ENCODE data around the gene MED9. TPM values are rescaled to one million over a fixed set of nuclear protein-coding genes. Genes with fewer than 3 reads are reported as not detected.
"Not testable (repeated sequence)": the region's sequence is repeated elsewhere in the genome, so short reads cannot be mapped to it uniquely, and the experiment has no call there.

MED9 gene, protein sequence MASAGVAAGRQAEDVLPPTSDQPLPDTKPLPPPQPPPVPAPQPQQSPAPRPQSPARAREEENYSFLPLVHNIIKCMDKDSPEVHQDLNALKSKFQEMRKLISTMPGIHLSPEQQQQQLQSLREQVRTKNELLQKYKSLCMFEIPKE
- total RNA-seq (10 to 100 TPM; 26.3 to 64.4 (median 33.0) TPM), polyA plus RNA-seq (10 to 100 TPM; 36.2 to 44.7 TPM)
- long read RNA-seq, donor 1, transcript MED9-201 (2 exons, 2,228 nt): major isoform, 50 of 72 reads
- long read RNA-seq, donor 1, partial matches to known transcripts: 20 of 72 reads
- long read RNA-seq, donor 1, other reads (novel, unspliced or antisense): 1 of 72 reads
- long read RNA-seq, donor 2, transcript MED9-201 (2 exons, 2,228 nt): major isoform, 134 of 187 reads
- long read RNA-seq, donor 2, partial matches to known transcripts: 49 of 187 reads
- long read RNA-seq, donor 2, other reads (novel, unspliced or antisense): 0 of 187 reads
- long read RNA-seq, donor 3, transcript MED9-201 (2 exons, 2,228 nt): major isoform, 50 of 61 reads
- long read RNA-seq, donor 3, partial matches to known transcripts: 9 of 61 reads
- long read RNA-seq, donor 3, other reads (novel, unspliced or antisense): 0 of 61 reads

DNA sequence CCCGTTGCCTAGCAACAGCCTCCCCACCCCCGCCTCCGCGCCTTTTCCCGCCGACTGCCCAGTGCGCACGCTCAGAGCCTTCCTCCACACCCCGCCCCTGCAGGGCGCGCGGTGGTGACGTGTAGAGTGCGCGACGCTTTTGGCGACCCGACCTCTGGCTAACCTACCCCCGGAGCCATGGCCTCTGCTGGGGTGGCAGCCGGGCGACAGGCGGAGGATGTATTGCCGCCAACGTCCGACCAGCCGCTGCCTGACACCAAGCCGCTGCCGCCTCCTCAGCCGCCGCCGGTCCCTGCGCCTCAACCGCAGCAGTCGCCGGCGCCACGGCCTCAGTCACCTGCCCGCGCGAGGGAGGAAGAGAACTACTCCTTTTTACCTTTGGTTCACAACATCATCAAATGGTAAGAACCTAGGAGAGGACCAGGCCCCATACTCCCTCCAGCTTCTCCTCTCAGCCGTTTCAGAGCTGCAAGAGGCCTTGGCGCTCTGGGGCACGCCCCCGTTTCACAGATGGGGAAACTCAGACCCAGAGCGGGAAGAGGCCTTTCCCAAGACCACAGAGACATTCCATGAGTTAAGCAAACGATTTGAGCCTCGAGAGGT is at the start of gene MED9:
TSS of gene MED9 (plus strand) at position 136 of the 603 bp plus-strand sequence. CDS start at position 178, 42 bp downstream.
- Histone ChIP-seq H3K4me3 (peak within 1 kb of the TSS; percentile 63 to 98 (median 84)), H3K36me3 (peaks cover 0 to 16% (median 0%) of the 10 kb centered on the region in 9 donors), H3K9me3 (no peaks in the 10 kb centered on the region), H3K27ac (peak within 1 kb of the TSS; percentile 90 to 98 (median 94)), H3K4me1 (peaks cover 0 to 52% (median 41%) of the 10 kb centered on the region in 12 donors), H3K27me3 (no peaks in the 10 kb centered on the region)
- peak; percentile 93 to 97 (median 95) for DNase-seq
- intact Hi-C loops (cut with DNase I): loop anchor here in 1 of 10 donors (2.0 to 5.0 kb wide), 3 partner anchors 18 to 120 kb away; no protein-coding TSS in a partner anchor
- WGBS, 4 donors: 0% methylated on average over 25 to 47 of the region's 47 CpGs
- ATAC-seq: peak; percentile 95 to 99 (median 99)
- TF ChIP-seq POLR2A (IDR thresholded peaks at IDR 0.05): peak; percentile 29 to 77
- TF ChIP-seq, protein P1, sequence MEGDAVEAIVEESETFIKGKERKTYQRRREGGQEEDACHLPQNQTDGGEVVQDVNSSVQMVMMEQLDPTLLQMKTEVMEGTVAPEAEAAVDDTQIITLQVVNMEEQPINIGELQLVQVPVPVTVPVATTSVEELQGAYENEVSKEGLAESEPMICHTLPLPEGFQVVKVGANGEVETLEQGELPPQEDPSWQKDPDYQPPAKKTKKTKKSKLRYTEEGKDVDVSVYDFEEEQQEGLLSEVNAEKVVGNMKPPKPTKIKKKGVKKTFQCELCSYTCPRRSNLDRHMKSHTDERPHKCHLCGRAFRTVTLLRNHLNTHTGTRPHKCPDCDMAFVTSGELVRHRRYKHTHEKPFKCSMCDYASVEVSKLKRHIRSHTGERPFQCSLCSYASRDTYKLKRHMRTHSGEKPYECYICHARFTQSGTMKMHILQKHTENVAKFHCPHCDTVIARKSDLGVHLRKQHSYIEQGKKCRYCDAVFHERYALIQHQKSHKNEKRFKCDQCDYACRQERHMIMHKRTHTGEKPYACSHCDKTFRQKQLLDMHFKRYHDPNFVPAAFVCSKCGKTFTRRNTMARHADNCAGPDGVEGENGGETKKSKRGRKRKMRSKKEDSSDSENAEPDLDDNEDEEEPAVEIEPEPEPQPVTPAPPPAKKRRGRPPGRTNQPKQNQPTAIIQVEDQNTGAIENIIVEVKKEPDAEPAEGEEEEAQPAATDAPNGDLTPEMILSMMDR (IDR thresholded peaks at IDR 0.05): no peak

DNA sequence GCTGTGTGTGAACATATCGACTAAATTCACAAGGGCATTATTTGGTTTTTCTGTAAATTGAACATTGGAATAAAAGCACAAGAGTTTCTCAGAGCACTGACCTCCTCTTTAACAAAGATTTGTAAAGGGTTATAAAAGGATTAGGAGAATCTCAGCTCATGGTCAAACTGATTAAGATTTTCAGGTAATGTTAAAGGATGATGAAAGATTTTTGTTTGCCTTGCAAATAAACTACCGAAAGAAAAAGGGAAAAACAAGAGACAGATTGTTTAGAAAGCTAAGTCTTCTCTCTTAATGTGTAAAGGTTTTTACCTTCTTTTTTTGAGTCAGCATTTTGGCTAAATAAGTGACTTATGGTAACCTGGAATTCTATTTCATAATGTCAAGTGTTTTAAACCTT is 47.6 kb upstream of the MED9 start:
- intact Hi-C loops (cut with DNase I): loop anchor here in 1 of 10 donors (5.0 kb wide), 1 partner anchor 48 kb away; the partner anchor contains the start of gene MED9
- no peak overlapping the region for H3K27ac ChIP-seq
- 88 to 91% (median 89%) methylated on average over 2 of the region's 2 CpGs for WGBS, 4 donors

DNA sequence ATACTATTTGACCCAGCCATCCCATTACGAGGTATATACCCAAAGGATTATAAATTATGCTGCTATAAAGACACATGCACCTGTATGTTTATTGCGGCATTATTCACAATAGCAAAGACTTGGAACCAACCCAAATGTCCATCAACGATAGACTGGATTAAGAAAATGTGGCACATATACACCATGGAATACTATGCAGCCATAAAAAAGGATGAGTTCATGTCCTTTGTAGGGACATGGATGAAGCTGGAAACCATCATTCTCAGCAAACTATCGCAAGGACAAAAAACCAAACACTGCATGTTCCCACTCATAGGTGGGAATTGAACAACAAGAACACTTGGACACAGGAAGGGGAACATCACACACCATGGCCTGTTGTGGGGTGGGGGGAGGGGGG is 45.9 kb upstream of the MED9 start:
- H3K27me3 ChIP-seq; H3K4me1 ChIP-seq; H3K36me3 ChIP-seq; H3K27ac ChIP-seq; intact Hi-C loops (cut with DNase I); H3K9me3 ChIP-seq; DNase-seq; ATAC-seq; H3K4me3 ChIP-seq: not testable (repeated sequence)
- 92 to 100% (median 97%) methylated on average over 3 to 4 of the region's 4 CpGs for WGBS, 4 donors

More for the DNA sequence above, 47.6 kb upstream of the MED9 start:
- ATAC-seq: no peak
- H3K9me3 ChIP-seq: no peaks in the 10 kb centered on the region
- DNase-seq: no peak
- H3K27me3 ChIP-seq: no peaks in the 10 kb centered on the region
- H3K4me1 ChIP-seq: peaks cover 0 to 15% (median 2%) of the 10 kb centered on the region in 12 donors
- no peak overlapping the region for H3K4me3 ChIP-seq
- TF ChIP-seq, protein P1 (IDR thresholded peaks at IDR 0.05): no peak
- TF ChIP-seq POLR2A (IDR thresholded peaks at IDR 0.05): no peak
- no peaks in the 10 kb centered on the region for H3K36me3 ChIP-seq

DNA sequence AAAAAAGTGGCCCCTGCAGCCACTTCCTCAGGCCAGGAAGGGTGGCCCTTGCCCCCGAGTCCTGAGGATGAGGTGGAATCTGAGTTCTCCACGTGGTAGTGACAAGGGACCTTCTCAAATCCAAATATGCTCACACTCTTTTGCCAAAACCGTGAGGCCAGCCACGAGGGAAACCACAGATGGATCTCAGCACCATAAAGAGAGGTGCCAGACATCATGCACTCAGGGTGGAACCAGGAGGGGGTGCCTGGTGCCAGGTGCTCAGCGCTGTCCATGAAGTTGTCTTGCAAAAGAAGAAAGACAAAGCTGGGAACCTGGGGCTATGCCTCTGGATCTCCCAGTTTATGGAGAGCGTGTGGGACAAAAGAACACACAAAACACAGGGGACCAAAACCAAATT is 45.2 kb upstream of the MED9 start:
- Histone ChIP-seq H3K4me3 (no peak overlapping the region), H3K36me3 (no peaks in the 10 kb centered on the region), H3K9me3 (no peaks in the 10 kb centered on the region), H3K27me3 (no peaks in the 10 kb centered on the region), H3K4me1 (no peaks in the 10 kb centered on the region), H3K27ac (no peak overlapping the region)
- WGBS, 4 donors: 64 to 80% (median 71%) methylated on average over 6 of the region's 6 CpGs
- TF ChIP-seq POLR2A (IDR thresholded peaks at IDR 0.05): no peak
- TF ChIP-seq, protein P1 (IDR thresholded peaks at IDR 0.05): no peak
- ATAC-seq: no peak
- intact Hi-C loops (cut with DNase I): no loop called here
- DNase-seq: no peak

Data from heart left ventricle (tissue), 16 donors.